ENCODE data around the gene CIAO3.

The CIAO3 gene

GRCh38 chr16:725463-726187 lies 15.2 kb downstream of the CIAO3 start:
- Histone ChIP-seq H3K9ac (ENCODE audit: low read depth, low read length, poor library complexity) (no peak overlapping the region), H3K18ac (ENCODE audit: low read length) (peak overlapping the region; percentile 4), H2AFZ (ENCODE audit: low read length) (no peak overlapping the region), H3K27me3 (ENCODE audit: control insufficient read depth in 3 of 3, insufficient read depth in 3 of 3, low read depth in 1 of 3, low read length in 3 of 3) (peaks cover 0 to 16% (median 0%) of the 10 kb centered on the region in 3 experiments), H3K4me3 (ENCODE audit: low read length in 2 of 2) (peak overlapping the region in 1 of 2 donors; percentile 28), H3K14ac (ENCODE audit: low read length) (no peak overlapping the region), H2BK12ac (ENCODE audit: low read length) (peak overlapping the region; percentile 58), H2BK120ac (ENCODE audit: low read depth, low read length) (no peak overlapping the region), H3K27ac (replicated peaks; ENCODE audit: low read length) (no peak overlapping the region), H3K79me1 (ENCODE audit: low read depth, low read length) (peaks cover 8% of the 10 kb centered on the region), H2AK5ac (ENCODE audit: low read depth, low read length) (peak overlapping the region; percentile 0), H2BK5ac (ENCODE audit: low read length) (peak overlapping the region; percentile 29), H3K36me3 (replicated peaks in 1 of 2; ENCODE audit: control insufficient read depth in 2 of 2, insufficient read depth in 2 of 2, low read length in 2 of 2) (peaks cover 2 to 7% of the 10 kb centered on the region in 2 donors), H3K23ac (ENCODE audit: low read depth, low read length, poor library complexity) (peak overlapping the region; percentile 25), H4K8ac (ENCODE audit: low read depth, low read length) (peak overlapping the region; percentile 23), H3K9me3 (replicated peaks in 1 of 2; ENCODE audit: control insufficient read depth in 2 of 2, insufficient read depth in 1 of 2, low read depth in 1 of 2, low read length in 2 of 2) (no peaks in the 10 kb centered on the region), H2BK15ac (ENCODE audit: low read length) (peak overlapping the region; percentile 1), H3K4ac (ENCODE audit: low read length) (peak overlapping the region; percentile 41), H3K4me2 (ENCODE audit: insufficient read depth, low read length, poor library complexity, severe bottlenecking) (no peak overlapping the region), H4K91ac (ENCODE audit: low read depth, low read length, poor library complexity) (peak overlapping the region; percentile 53), H3K4me1 (ENCODE audit: control insufficient read depth in 2 of 2, insufficient read depth in 1 of 2, low read depth in 1 of 2, low read length in 2 of 2) (peaks cover 14 to 15% of the 10 kb centered on the region in 2 donors)
- no peak for DNase-seq (ENCODE audit: low spot score)
- no CpG with 5 or more reads among the region's 23 CpGs for WGBS, 2 donors (ENCODE audit: extremely low coverage in 2 of 2, insufficient read length in 2 of 2, insufficient replicate concordance in 1 of 2)

GRCh38 chr16:725041-725376 lies 15.8 kb downstream of the CIAO3 start:
- Histone ChIP-seq H2BK12ac (ENCODE audit: low read length) (peak overlapping the region; percentile 30), H3K4me1 (ENCODE audit: control insufficient read depth in 2 of 2, insufficient read depth in 1 of 2, low read depth in 1 of 2, low read length in 2 of 2) (peaks cover 17 to 18% of the 10 kb centered on the region in 2 donors), H3K23ac (ENCODE audit: low read depth, low read length, poor library complexity) (peak overlapping the region; percentile 80), H2BK5ac (ENCODE audit: low read length) (peak overlapping the region; percentile 66), H3K9ac (ENCODE audit: low read depth, low read length, poor library complexity) (no peak overlapping the region), H3K14ac (ENCODE audit: low read length) (no peak overlapping the region), H3K36me3 (replicated peaks in 1 of 2; ENCODE audit: control insufficient read depth in 2 of 2, insufficient read depth in 2 of 2, low read length in 2 of 2) (peaks cover 2 to 4% of the 10 kb centered on the region in 2 donors), H4K91ac (ENCODE audit: low read depth, low read length, poor library complexity) (no peak overlapping the region), H2AFZ (ENCODE audit: low read length) (no peak overlapping the region), H3K4me2 (ENCODE audit: insufficient read depth, low read length, poor library complexity, severe bottlenecking) (no peak overlapping the region), H2BK15ac (ENCODE audit: low read length) (peak overlapping the region; percentile 1), H3K79me1 (ENCODE audit: low read depth, low read length) (peaks cover 10% of the 10 kb centered on the region), H4K8ac (ENCODE audit: low read depth, low read length) (peak overlapping the region; percentile 65), H3K4ac (ENCODE audit: low read length) (no peak overlapping the region), H3K27me3 (ENCODE audit: control insufficient read depth in 3 of 3, insufficient read depth in 3 of 3, low read depth in 1 of 3, low read length in 3 of 3) (peaks cover 0 to 16% (median 0%) of the 10 kb centered on the region in 3 experiments), H2AK5ac (ENCODE audit: low read depth, low read length) (peak overlapping the region; percentile 92), H3K18ac (ENCODE audit: low read length) (peak overlapping the region; percentile 38), H3K9me3 (replicated peaks in 1 of 2; ENCODE audit: control insufficient read depth in 2 of 2, insufficient read depth in 1 of 2, low read depth in 1 of 2, low read length in 2 of 2) (no peaks in the 10 kb centered on the region), H3K4me3 (ENCODE audit: low read length in 2 of 2) (no peak overlapping the region), H2BK120ac (ENCODE audit: low read depth, low read length) (no peak overlapping the region), H3K27ac (replicated peaks; ENCODE audit: low read length) (no peak overlapping the region)
- WGBS, 2 donors (ENCODE audit: extremely low coverage in 2 of 2, insufficient read length in 2 of 2, insufficient replicate concordance in 1 of 2), result no CpG with 5 or more reads among the region's 7 CpGs
- DNase-seq (ENCODE audit: low spot score), result no peak

GRCh38 chr16:724188-725040 lies 16.4 kb downstream of the CIAO3 start:
- H3K9me3 ChIP-seq (replicated peaks in 1 of 2; ENCODE audit: control insufficient read depth in 2 of 2, insufficient read depth in 1 of 2, low read depth in 1 of 2, low read length in 2 of 2), result no peaks in the 10 kb centered on the region
- H3K4me2 ChIP-seq (ENCODE audit: insufficient read depth, low read length, poor library complexity, severe bottlenecking), result no peak overlapping the region
- WGBS, 2 donors (ENCODE audit: extremely low coverage in 2 of 2, insufficient read length in 2 of 2, insufficient replicate concordance in 1 of 2), result no CpG with 5 or more reads among the region's 29 CpGs
- peaks cover 0 to 16% (median 0%) of the 10 kb centered on the region in 3 experiments for H3K27me3 ChIP-seq (ENCODE audit: control insufficient read depth in 3 of 3, insufficient read depth in 3 of 3, low read depth in 1 of 3, low read length in 3 of 3)
- H3K14ac ChIP-seq (ENCODE audit: low read length), result peak overlapping the region; percentile 38
- H2BK15ac ChIP-seq (ENCODE audit: low read length), result no peak overlapping the region
- peaks cover 23% of the 10 kb centered on the region in 2 donors for H3K4me1 ChIP-seq (ENCODE audit: control insufficient read depth in 2 of 2, insufficient read depth in 1 of 2, low read depth in 1 of 2, low read length in 2 of 2)
- H2AK5ac ChIP-seq (ENCODE audit: low read depth, low read length), result peak overlapping the region; percentile 92
- peak overlapping the region; percentile 30 for H2BK12ac ChIP-seq (ENCODE audit: low read length)
- H3K79me1 ChIP-seq (ENCODE audit: low read depth, low read length), result peaks cover 13% of the 10 kb centered on the region
- peak overlapping the region; percentile 80 for H3K23ac ChIP-seq (ENCODE audit: low read depth, low read length, poor library complexity)
- no peak overlapping the region for H4K91ac ChIP-seq (ENCODE audit: low read depth, low read length, poor library complexity)
- H3K36me3 ChIP-seq (replicated peaks in 1 of 2; ENCODE audit: control insufficient read depth in 2 of 2, insufficient read depth in 2 of 2, low read length in 2 of 2), result peaks cover 2 to 4% of the 10 kb centered on the region in 2 donors
- no peak overlapping the region for H3K27ac ChIP-seq (replicated peaks; ENCODE audit: low read length)
- H3K4me3 ChIP-seq (ENCODE audit: low read length in 2 of 2), result no peak overlapping the region
- peak overlapping the region; percentile 65 for H4K8ac ChIP-seq (ENCODE audit: low read depth, low read length)
- no peak overlapping the region for H2AFZ ChIP-seq (ENCODE audit: low read length)
- H3K18ac ChIP-seq (ENCODE audit: low read length), result peak overlapping the region; percentile 17
- peak overlapping the region; percentile 66 for H2BK5ac ChIP-seq (ENCODE audit: low read length)
- H3K4ac ChIP-seq (ENCODE audit: low read length), result no peak overlapping the region
- H2BK120ac ChIP-seq (ENCODE audit: low read depth, low read length), result no peak overlapping the region
- DNase-seq (ENCODE audit: low spot score), result no peak
- H3K9ac ChIP-seq (ENCODE audit: low read depth, low read length, poor library complexity), result no peak overlapping the region

GRCh38 chr16:723695-724094 lies 17.1 kb downstream of the CIAO3 start:
- H3K18ac ChIP-seq (ENCODE audit: low read length), result no peak overlapping the region
- H3K4ac ChIP-seq (ENCODE audit: low read length), result no peak overlapping the region
- no peak overlapping the region for H4K91ac ChIP-seq (ENCODE audit: low read depth, low read length, poor library complexity)
- no peak overlapping the region for H3K27ac ChIP-seq (replicated peaks; ENCODE audit: low read length)
- no peaks in the 10 kb centered on the region for H3K9me3 ChIP-seq (replicated peaks in 1 of 2; ENCODE audit: control insufficient read depth in 2 of 2, insufficient read depth in 1 of 2, low read depth in 1 of 2, low read length in 2 of 2)
- no peak overlapping the region for H3K9ac ChIP-seq (ENCODE audit: low read depth, low read length, poor library complexity)
- DNase-seq (ENCODE audit: low spot score), result no peak
- no peak overlapping the region for H3K23ac ChIP-seq (ENCODE audit: low read depth, low read length, poor library complexity)
- H3K27me3 ChIP-seq (ENCODE audit: control insufficient read depth in 3 of 3, insufficient read depth in 3 of 3, low read depth in 1 of 3, low read length in 3 of 3), result peaks cover 0 to 16% (median 0%) of the 10 kb centered on the region in 3 experiments
- no peak overlapping the region for H2AK5ac ChIP-seq (ENCODE audit: low read depth, low read length)
- H2BK15ac ChIP-seq (ENCODE audit: low read length), result no peak overlapping the region
- no peak overlapping the region for H4K8ac ChIP-seq (ENCODE audit: low read depth, low read length)
- H3K14ac ChIP-seq (ENCODE audit: low read length), result no peak overlapping the region
- no peak overlapping the region for H2BK120ac ChIP-seq (ENCODE audit: low read depth, low read length)
- H3K36me3 ChIP-seq (replicated peaks in 1 of 2; ENCODE audit: control insufficient read depth in 2 of 2, insufficient read depth in 2 of 2, low read length in 2 of 2), result peaks cover 4 to 7% of the 10 kb centered on the region in 2 donors
- no peak overlapping the region for H2AFZ ChIP-seq (ENCODE audit: low read length)
- no peak overlapping the region for H3K4me2 ChIP-seq (ENCODE audit: insufficient read depth, low read length, poor library complexity, severe bottlenecking)
- H2BK5ac ChIP-seq (ENCODE audit: low read length), result peak overlapping the region; percentile 16
- no CpG with 5 or more reads among the region's 9 CpGs for WGBS, 2 donors (ENCODE audit: extremely low coverage in 2 of 2, insufficient read length in 2 of 2, insufficient replicate concordance in 1 of 2)
- H3K4me1 ChIP-seq (ENCODE audit: control insufficient read depth in 2 of 2, insufficient read depth in 1 of 2, low read depth in 1 of 2, low read length in 2 of 2), result peaks cover 27 to 30% of the 10 kb centered on the region in 2 donors
- no peak overlapping the region for H3K4me3 ChIP-seq (ENCODE audit: low read length in 2 of 2)
- no peak overlapping the region for H2BK12ac ChIP-seq (ENCODE audit: low read length)
- H3K79me1 ChIP-seq (ENCODE audit: low read depth, low read length), result peaks cover 19% of the 10 kb centered on the region
